A673 (cell line): Measurements from ENCODE around the gene SDHAF1. TPM values are rescaled to one million over a fixed set of nuclear protein-coding genes. Genes with fewer than 3 reads are reported as not detected.

Experiments used
- BruUV-seq: library from RNA; stranded (reverse); fragments of 400-500 nt; replicated peaks from 2 replicates; lab custom pipeline; 2021; lab: Mats Ljungman, UMichigan
- CTCF ChIA-PET: fragments of 300-600 bp; sonication (Branson Sonifier 250); formaldehyde crosslinking; loops from one replicate; lab custom pipeline; 2022; ENCODE audit warnings: antibody characterized with exemption; lab: Charles Lee
- POLR2A ChIA-PET: fragments of 300-600 bp; sonication (Branson Sonifier 250); formaldehyde crosslinking; loops from one replicate; lab custom pipeline; 2022; ENCODE audit warnings: antibody characterized with exemption; ENCODE audit not compliant: low non-redundant PET; lab: Charles Lee
- DNase-seq: peaks from one replicate; pipeline ENCODE4 v3.0.0-alpha.2; 2015; ENCODE audit warnings: low spot score
- H3K27ac ChIP-seq: fragments of 200-600 bp; sonication (generic); 2 replicates; pipeline ENCODE4 v1.5.1; 2016; ENCODE audit warnings: mixed run types, low read depth, mild to moderate bottlenecking, mixed read lengths, antibody characterized with exemption, low read length; ENCODE audit not compliant: poor library complexity, severe bottlenecking
- H3K27me3 ChIP-seq: fragments of 200-600 bp; sonication (generic); replicated peaks from 2 replicates; pipeline ENCODE4 v1.6.1; 2017; ENCODE audit warnings: mixed run types, low read depth, mild to moderate bottlenecking, mixed read lengths, antibody characterized with exemption, low read length; ENCODE audit not compliant: insufficient read depth, poor library complexity
- H3K36me3 ChIP-seq: fragments of 200-600 bp; sonication (generic); 2 replicates; pipeline ENCODE4 v1.6.1; 2016; ENCODE audit warnings: mixed run types, mild to moderate bottlenecking, mixed read lengths, antibody characterized with exemption, low read length; ENCODE audit not compliant: insufficient read depth, poor library complexity, severe bottlenecking
- H3K4me1 ChIP-seq: fragments of 200-600 bp; sonication (generic); 2 replicates; pipeline ENCODE4 v1.6.1; 2017; ENCODE audit warnings: mixed run types, mild to moderate bottlenecking, mixed read lengths, antibody characterized with exemption, low read length; ENCODE audit not compliant: insufficient read depth, poor library complexity, severe bottlenecking
- H3K4me3 ChIP-seq: fragments of 200-600 bp; sonication (generic); 2 replicates; pipeline ENCODE4 v1.5.1; 2016; ENCODE audit warnings: low read depth, mixed run types, mild to moderate bottlenecking, mixed read lengths, low read length; ENCODE audit not compliant: poor library complexity, severe bottlenecking
- H3K9me3 ChIP-seq: fragments of 200-600 bp; sonication (generic); 2 replicates; pipeline ENCODE4 v1.6.1; 2016; ENCODE audit warnings: mixed run types, low read depth, mild to moderate bottlenecking, mixed read lengths, antibody characterized with exemption, low read length; ENCODE audit not compliant: poor library complexity, severe bottlenecking
- CTCF ChIP-seq: fragments of 300-800, 200-600 bp; sonication (generic); conservative IDR thresholded peaks from 2 replicates; pipeline ENCODE4 v1.5.1; 2017; ENCODE audit warnings: low read depth, mild to moderate bottlenecking, antibody characterized with exemption, low read length, moderate library complexity, mixed read lengths
- EZH2 ChIP-seq: fragments of 200-600 bp; sonication (generic); IDR thresholded peaks from 2 replicates; pipeline ENCODE4 v1.6.1; 2017; ENCODE audit warnings: borderline replicate concordance, low read depth, mild to moderate bottlenecking, mixed read lengths, antibody characterized with exemption, low read length; ENCODE audit not compliant: poor library complexity, severe bottlenecking
- intact Hi-C: fragments of 100-400 bp; cut with micrococcal nuclease; formaldehyde crosslinking; loops from one replicate; pipeline ENCODE4 v1.10.0; 2022; ENCODE audit not compliant: unreplicated experiment
- total RNA-seq: library from RNA; stranded (reverse); gene quantifications from 2 replicates; pipeline ENCODE4 v1.2.3, GENCODE V29; 2021

SDHAF1 gene
- total RNA-seq, 1 experiment from 2014 or later, result 8.9 TPM

GRCh38 chr19:35963514-35963913 lies 31.5 kb upstream of the SDHAF1 start:
- no peaks in the 10 kb centered on the region for H3K27me3 ChIP-seq
- no TSS peak for BruUV-seq
- POLR2A ChIA-PET, result no interaction called here
- no peak overlapping the region for H3K4me3 ChIP-seq
- no peak overlapping the region for H3K27ac ChIP-seq
- H3K4me1 ChIP-seq, result no peaks in the 10 kb centered on the region
- no peak for TF ChIP-seq CTCF
- no peak for TF ChIP-seq EZH2
- peak; percentile 63 for DNase-seq
- intact Hi-C loops, result no loop called here
- no peaks in the 10 kb centered on the region for H3K36me3 ChIP-seq
- no peaks in the 10 kb centered on the region for H3K9me3 ChIP-seq
- CTCF ChIA-PET, result no interaction called here

- Histone ChIP-seq H3K36me3 (no peaks in the 10 kb centered on the region), H3K4me1 (no peaks in the 10 kb centered on the region), H3K27me3 (no peaks in the 10 kb centered on the region), H3K9me3 (no peaks in the 10 kb centered on the region), H3K4me3 (no peak overlapping the region), H3K27ac (no peak overlapping the region)
- no TSS peak for BruUV-seq
- POLR2A ChIA-PET, result no interaction called here
- DNase-seq, result no peak
- TF ChIP-seq EZH2 (no peak), CTCF (no peak)
- intact Hi-C loops, result no loop called here
- CTCF ChIA-PET, result interaction anchor here (0.8 kb wide), 1 partner anchor 9 kb away, joined by 9 read pairs; no protein-coding TSS in a partner anchor
These were observed 28.2 kb upstream of the SDHAF1 start for GRCh38 chr19:35966771-35967170.

GRCh38 chr19:35973487-35973886 lies 21.5 kb upstream of the SDHAF1 start:
- POLR2A ChIA-PET, result no interaction called here
- CTCF ChIA-PET, result no interaction called here
- no peak overlapping the region for H3K27ac ChIP-seq
- H3K36me3 ChIP-seq, result no peaks in the 10 kb centered on the region
- H3K4me1 ChIP-seq, result no peaks in the 10 kb centered on the region
- H3K9me3 ChIP-seq, result no peaks in the 10 kb centered on the region
- BruUV-seq, result no TSS peak
- no peaks in the 10 kb centered on the region for H3K27me3 ChIP-seq
- intact Hi-C loops, result no loop called here
- no peak overlapping the region for H3K4me3 ChIP-seq
- no peak for DNase-seq
- TF ChIP-seq EZH2, result no peak
- no peak for TF ChIP-seq CTCF
